Activated naive CD4-positive, alpha-beta T cell treated with anti-CD3 and anti-CD28 coated beads, Interleukin-2, amount 10 ng/mL, durations not matched to agents 7 days and 5 days (primary cell): ENCODE measurements around the gene DPY19L1.
"Not testable (repeated sequence)": the region's sequence is repeated elsewhere in the genome, so short reads cannot be mapped to it uniquely, and the experiment has no call there.

Source experiments
- CTCF ChIA-PET: fragments of 350-600 bp; sonication (Branson Sonifier 250); formaldehyde crosslinking; loops from one replicate; lab custom pipeline; 2021; ENCODE audit warnings: antibody characterized with exemption; lab: Charles Lee
- DNase-seq: peaks from one replicate; pipeline ENCODE4 v3.0.0-alpha.2; 2020
- H3K27ac Mint-ChIP-seq: one replicate; pipeline ENCODE4 v1.8.0; 2021; ENCODE audit warnings: mild to moderate bottlenecking, moderate library complexity, mixed read lengths
- H3K27me3 Mint-ChIP-seq: one replicate; pipeline ENCODE4 v1.8.0; 2021; ENCODE audit warnings: mild to moderate bottlenecking, mixed read lengths
- H3K36me3 Mint-ChIP-seq: one replicate; pipeline ENCODE4 v1.8.0; 2021; ENCODE audit warnings: mixed read lengths
- H3K4me1 Mint-ChIP-seq: one replicate; pipeline ENCODE4 v1.8.0; 2021; ENCODE audit warnings: mixed read lengths
- H3K4me3 Mint-ChIP-seq: one replicate; pipeline ENCODE4 v1.8.0; 2021; ENCODE audit warnings: mild to moderate bottlenecking, moderate library complexity, mixed read lengths
- H3K9me3 Mint-ChIP-seq: one replicate; pipeline ENCODE4 v1.8.0; 2021; ENCODE audit warnings: mixed read lengths

Gene DPY19L1

GRCh38 chr7:34988442-34989125 is 48.7 kb downstream of the DPY19L1 start:
- H3K36me3 Mint-ChIP-seq, H3K4me3 Mint-ChIP-seq, CTCF ChIA-PET, DNase-seq, H3K27ac Mint-ChIP-seq, H3K27me3 Mint-ChIP-seq, H3K9me3 Mint-ChIP-seq: not testable (repeated sequence)
- peaks cover 13% of the 10 kb centered on the region for H3K4me1 Mint-ChIP-seq

GRCh38 chr7:34985155-34985554 is 52.1 kb downstream of the DPY19L1 start:
- not testable (repeated sequence) for H3K4me1 Mint-ChIP-seq, H3K4me3 Mint-ChIP-seq, DNase-seq, H3K27ac Mint-ChIP-seq, H3K36me3 Mint-ChIP-seq, H3K9me3 Mint-ChIP-seq, H3K27me3 Mint-ChIP-seq
- CTCF ChIA-PET = interaction anchor here (0.6 kb wide), 1 partner anchor 49 kb away, joined by 3 read pairs; no protein-coding TSS in a partner anchor

DNA sequence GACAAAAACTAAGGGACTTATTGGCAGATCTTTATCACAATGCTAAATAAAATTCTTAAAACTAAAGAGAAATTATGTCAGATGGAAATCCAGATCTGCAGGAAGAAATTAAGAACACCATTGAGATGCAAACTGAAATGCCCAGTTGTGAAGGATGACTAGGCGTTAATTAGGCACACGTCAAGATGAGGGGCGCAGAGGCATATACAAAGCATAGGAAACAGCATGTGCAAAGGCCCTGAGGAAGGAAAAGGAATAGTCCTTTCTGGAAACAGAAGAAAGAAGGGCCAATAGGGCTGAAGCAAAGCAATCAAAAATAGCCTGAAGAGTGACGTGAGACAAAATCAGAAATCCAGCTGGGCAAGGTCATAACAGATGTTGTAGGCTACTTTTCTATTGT is 53.1 kb downstream of the DPY19L1 start:
- CTCF ChIA-PET, H3K4me3 Mint-ChIP-seq, H3K36me3 Mint-ChIP-seq, H3K9me3 Mint-ChIP-seq, H3K27ac Mint-ChIP-seq, DNase-seq, H3K4me1 Mint-ChIP-seq, H3K27me3 Mint-ChIP-seq: not testable (repeated sequence)

- Mint-ChIP-seq H3K9me3 (no peaks in the 10 kb centered on the region), H3K4me1 (no peaks in the 10 kb centered on the region), H3K4me3 (no peak overlapping the region), H3K27me3 (no peaks in the 10 kb centered on the region), H3K27ac (no peak overlapping the region), H3K36me3 (no peaks in the 10 kb centered on the region)
- CTCF ChIA-PET = no interaction called here
- no peak for DNase-seq
Observed at GRCh38 chr7:34982371-34983019, 54.8 kb downstream of the DPY19L1 start.

DNA sequence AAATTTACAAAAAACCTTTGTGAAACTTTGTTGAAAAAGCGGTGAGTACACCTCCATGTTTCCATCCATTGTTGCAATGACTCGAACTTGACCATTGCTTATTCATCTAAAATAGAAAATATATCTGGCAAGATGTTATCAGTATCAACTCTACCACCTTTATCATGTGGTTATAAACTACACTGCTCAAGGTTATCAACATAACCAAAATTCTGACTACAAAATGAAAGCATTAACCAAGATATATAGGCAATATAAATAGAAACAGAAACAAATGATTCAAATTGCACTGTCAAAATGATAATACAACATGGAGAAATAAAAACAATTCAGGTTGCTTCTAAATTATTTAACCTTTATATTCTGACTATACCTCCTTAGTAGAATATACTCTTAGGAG is 58.2 kb downstream of the DPY19L1 start:
- H3K36me3 Mint-ChIP-seq, DNase-seq, H3K4me1 Mint-ChIP-seq, H3K27me3 Mint-ChIP-seq, H3K4me3 Mint-ChIP-seq, H3K9me3 Mint-ChIP-seq, H3K27ac Mint-ChIP-seq, CTCF ChIA-PET: not testable (repeated sequence)

DNA sequence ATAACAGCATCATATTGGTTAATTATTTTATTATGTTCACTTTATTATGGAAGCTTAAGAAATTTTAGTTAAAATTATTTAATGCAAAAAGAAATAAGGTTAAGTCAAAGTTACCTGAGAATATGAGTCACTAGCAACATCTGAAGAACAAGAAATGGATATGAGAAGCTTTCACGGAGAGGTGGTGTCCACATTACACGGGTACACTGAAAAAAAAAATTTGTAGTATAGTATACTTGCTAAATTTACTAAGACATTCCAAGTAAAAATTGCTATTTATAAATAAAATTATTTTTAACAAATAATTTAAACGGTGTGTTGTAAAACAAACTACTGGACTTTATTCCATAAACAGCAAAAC is 63.9 kb downstream of the DPY19L1 start:
- H3K4me1 Mint-ChIP-seq = no peaks in the 10 kb centered on the region
- no peak overlapping the region for H3K27ac Mint-ChIP-seq
- CTCF ChIA-PET = no interaction called here
- no peak overlapping the region for H3K4me3 Mint-ChIP-seq
- peaks cover 5% of the 10 kb centered on the region for H3K36me3 Mint-ChIP-seq
- no peaks in the 10 kb centered on the region for H3K27me3 Mint-ChIP-seq
- no peak for DNase-seq
- no peaks in the 10 kb centered on the region for H3K9me3 Mint-ChIP-seq

DNA sequence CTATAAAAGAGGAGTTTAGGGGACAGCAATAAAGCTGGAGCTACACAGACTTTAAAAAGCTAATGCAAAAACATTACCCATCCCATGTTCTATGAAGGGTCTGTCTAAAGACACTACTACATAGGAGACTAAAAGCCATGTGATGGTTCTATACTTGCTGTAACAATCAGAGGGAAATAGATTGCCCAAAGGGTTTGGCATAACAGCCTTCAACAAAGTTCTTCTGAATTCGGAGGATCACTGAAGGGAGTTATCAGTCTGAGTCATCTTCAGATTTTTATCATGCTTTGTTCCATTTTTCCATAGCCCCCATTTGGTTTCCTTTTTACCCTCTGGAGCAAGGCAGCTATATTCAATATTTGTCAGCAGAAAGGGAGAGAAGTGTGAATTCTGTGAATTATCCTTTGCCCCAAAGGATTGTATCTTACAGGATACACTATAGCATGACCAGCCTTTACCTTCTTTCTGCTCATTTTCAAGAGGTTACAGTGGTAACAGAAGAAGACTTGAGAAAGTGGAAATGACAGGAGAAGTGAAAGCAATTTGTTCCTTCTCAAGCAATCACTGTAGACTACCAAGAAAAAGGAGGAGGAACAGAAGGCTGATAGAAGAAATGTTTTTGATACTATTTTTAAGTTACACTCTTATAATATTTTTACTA is 64.4 kb downstream of the DPY19L1 start:
- H3K4me3 Mint-ChIP-seq, CTCF ChIA-PET, H3K9me3 Mint-ChIP-seq, H3K36me3 Mint-ChIP-seq, DNase-seq, H3K27me3 Mint-ChIP-seq, H3K4me1 Mint-ChIP-seq, H3K27ac Mint-ChIP-seq: not testable (repeated sequence)

DNA sequence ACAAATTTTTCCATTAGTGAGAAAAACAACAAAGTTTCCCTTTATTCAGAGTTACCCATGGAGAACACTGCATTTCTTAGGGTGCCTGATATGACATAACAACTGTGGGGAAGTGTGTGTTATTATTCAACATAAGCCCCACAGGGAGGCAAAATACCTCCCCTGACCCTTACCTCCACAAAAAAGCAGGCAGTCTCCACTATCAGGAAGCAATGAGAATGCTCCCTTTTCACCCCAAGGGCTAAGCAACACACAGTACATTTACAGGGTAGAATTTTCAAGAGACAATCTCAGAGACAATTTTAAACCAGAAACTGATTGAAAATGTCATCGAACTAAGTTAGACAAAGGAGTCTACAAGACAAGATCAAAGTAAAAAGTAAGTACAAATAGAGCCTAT is 69.5 kb downstream of the DPY19L1 start:
- DNase-seq, H3K9me3 Mint-ChIP-seq, H3K4me1 Mint-ChIP-seq, H3K36me3 Mint-ChIP-seq, CTCF ChIA-PET, H3K27ac Mint-ChIP-seq, H3K27me3 Mint-ChIP-seq, H3K4me3 Mint-ChIP-seq: not testable (repeated sequence)

DNA sequence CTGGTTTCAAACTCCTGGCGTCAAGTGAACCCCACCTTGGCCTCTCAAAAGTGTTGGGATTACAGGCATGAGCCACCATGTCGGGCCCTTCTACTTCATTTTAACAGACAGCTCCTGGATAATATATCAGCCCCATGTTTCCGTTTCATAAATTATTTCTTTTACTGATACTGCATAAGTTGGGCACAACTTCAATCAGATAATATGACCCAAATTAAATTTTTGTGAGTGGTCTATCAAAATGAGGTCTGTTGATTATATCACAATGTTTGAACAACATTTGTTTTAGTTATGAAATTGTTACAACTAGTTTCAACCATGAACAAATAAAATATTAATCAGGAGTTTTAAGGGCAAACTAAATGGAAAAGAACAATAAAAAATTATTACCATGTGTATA is 70.8 kb downstream of the DPY19L1 start:
- H3K27me3 Mint-ChIP-seq, H3K9me3 Mint-ChIP-seq, H3K4me1 Mint-ChIP-seq, H3K27ac Mint-ChIP-seq, DNase-seq, H3K4me3 Mint-ChIP-seq, H3K36me3 Mint-ChIP-seq, CTCF ChIA-PET: not testable (repeated sequence)

DNA sequence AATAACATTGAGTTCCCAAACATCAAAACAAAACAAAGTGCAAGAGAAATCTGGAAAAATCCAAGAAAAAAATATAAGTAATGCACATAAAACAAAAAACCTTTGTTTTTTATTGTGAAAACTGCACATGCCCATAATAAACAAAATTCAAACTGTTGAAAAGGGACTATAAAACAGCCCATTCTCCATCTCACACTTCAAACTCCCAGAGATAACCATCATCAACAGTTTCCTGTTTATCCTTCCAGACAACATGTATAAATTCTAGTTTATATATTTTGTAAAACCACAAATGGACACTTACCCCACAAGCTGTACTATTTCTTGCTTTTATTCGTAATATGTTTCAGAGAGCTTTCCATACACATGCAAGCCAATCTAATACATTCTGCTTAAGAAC is 79.3 kb downstream of the DPY19L1 start:
- DNase-seq = no peak
- H3K4me1 Mint-ChIP-seq = no peaks in the 10 kb centered on the region
- CTCF ChIA-PET = no interaction called here
- no peak overlapping the region for H3K4me3 Mint-ChIP-seq
- H3K27me3 Mint-ChIP-seq = no peaks in the 10 kb centered on the region
- H3K9me3 Mint-ChIP-seq = no peaks in the 10 kb centered on the region
- H3K27ac Mint-ChIP-seq = no peak overlapping the region
- H3K36me3 Mint-ChIP-seq = peaks cover 4% of the 10 kb centered on the region

GRCh38 chr7:34952822-34953221 is 84.5 kb downstream of the DPY19L1 start:
- H3K4me3 Mint-ChIP-seq = no peak overlapping the region
- H3K4me1 Mint-ChIP-seq = no peaks in the 10 kb centered on the region
- H3K9me3 Mint-ChIP-seq = no peaks in the 10 kb centered on the region
- H3K27me3 Mint-ChIP-seq = no peaks in the 10 kb centered on the region
- no peak overlapping the region for H3K27ac Mint-ChIP-seq
- DNase-seq = no peak
- peaks cover 4% of the 10 kb centered on the region for H3K36me3 Mint-ChIP-seq
- CTCF ChIA-PET = no interaction called here

- H3K4me3 Mint-ChIP-seq = no peak overlapping the region
- no peaks in the 10 kb centered on the region for H3K9me3 Mint-ChIP-seq
- CTCF ChIA-PET = no interaction called here
- H3K36me3 Mint-ChIP-seq = no peaks in the 10 kb centered on the region
- H3K4me1 Mint-ChIP-seq = no peaks in the 10 kb centered on the region
- no peak for DNase-seq
- H3K27me3 Mint-ChIP-seq = no peaks in the 10 kb centered on the region
- H3K27ac Mint-ChIP-seq = no peak overlapping the region
Observed at GRCh38 chr7:34949361-34949760, 87.9 kb downstream of the DPY19L1 start.

DNA sequence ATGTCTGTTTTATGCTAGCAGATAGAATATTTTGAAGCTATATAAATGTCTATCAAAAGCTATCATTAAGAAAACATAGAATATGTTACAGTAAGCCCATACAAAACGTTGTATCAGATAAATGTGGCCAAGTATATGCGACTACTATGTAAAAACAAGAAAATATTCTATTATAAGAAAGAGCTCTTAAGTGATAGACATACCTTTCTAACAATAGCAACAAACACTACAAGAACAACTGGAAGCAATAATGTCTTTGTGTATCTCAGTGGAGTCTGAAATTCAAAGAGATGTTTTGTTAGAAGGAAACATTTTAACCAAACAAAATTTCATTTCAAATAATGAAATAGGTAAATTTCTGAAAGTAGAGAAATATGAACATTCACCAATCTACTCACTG is 89.9 kb downstream of the DPY19L1 start:
- H3K9me3 Mint-ChIP-seq, H3K4me1 Mint-ChIP-seq, H3K27ac Mint-ChIP-seq, H3K4me3 Mint-ChIP-seq, H3K27me3 Mint-ChIP-seq, CTCF ChIA-PET, H3K36me3 Mint-ChIP-seq, DNase-seq: not testable (repeated sequence)

GRCh38 chr7:34946486-34946885 is 90.8 kb downstream of the DPY19L1 start:
- no peak for DNase-seq
- CTCF ChIA-PET = no interaction called here
- H3K9me3 Mint-ChIP-seq = no peaks in the 10 kb centered on the region
- no peaks in the 10 kb centered on the region for H3K36me3 Mint-ChIP-seq
- H3K4me3 Mint-ChIP-seq = no peak overlapping the region
- no peaks in the 10 kb centered on the region for H3K4me1 Mint-ChIP-seq
- no peaks in the 10 kb centered on the region for H3K27me3 Mint-ChIP-seq
- no peak overlapping the region for H3K27ac Mint-ChIP-seq

- H3K4me1 Mint-ChIP-seq, CTCF ChIA-PET, DNase-seq, H3K4me3 Mint-ChIP-seq, H3K9me3 Mint-ChIP-seq, H3K27me3 Mint-ChIP-seq, H3K36me3 Mint-ChIP-seq, H3K27ac Mint-ChIP-seq: not testable (repeated sequence)
Observed at GRCh38 chr7:34945894-34946477, 91.3 kb downstream of the DPY19L1 start.
